Hindlimb muscle (tissue), 1 donor: Measurements from ENCODE around the gene ASIC3. TPM values are rescaled to one million over a fixed set of nuclear protein-coding genes. Genes with fewer than 3 reads are reported as not detected.
"Not testable (repeated sequence)": the region's sequence is repeated elsewhere in the genome, so short reads cannot be mapped to it uniquely, and the experiment has no call there.

Experiments used
- DNase-seq: peaks from one replicate; pipeline ENCODE4 v3.0.0-alpha.2; 2013
- polyA plus RNA-seq: library from polyadenylated mRNA; unstranded; fragments of 120-200 nt; gene quantifications from one replicate; pipeline ENCODE4 v1.2.1, GENCODE V29; 2013; ENCODE audit not compliant: insufficient read length

Gene ASIC3
- polyA plus RNA-seq, 1 donor: 4.2 TPM

DNA sequence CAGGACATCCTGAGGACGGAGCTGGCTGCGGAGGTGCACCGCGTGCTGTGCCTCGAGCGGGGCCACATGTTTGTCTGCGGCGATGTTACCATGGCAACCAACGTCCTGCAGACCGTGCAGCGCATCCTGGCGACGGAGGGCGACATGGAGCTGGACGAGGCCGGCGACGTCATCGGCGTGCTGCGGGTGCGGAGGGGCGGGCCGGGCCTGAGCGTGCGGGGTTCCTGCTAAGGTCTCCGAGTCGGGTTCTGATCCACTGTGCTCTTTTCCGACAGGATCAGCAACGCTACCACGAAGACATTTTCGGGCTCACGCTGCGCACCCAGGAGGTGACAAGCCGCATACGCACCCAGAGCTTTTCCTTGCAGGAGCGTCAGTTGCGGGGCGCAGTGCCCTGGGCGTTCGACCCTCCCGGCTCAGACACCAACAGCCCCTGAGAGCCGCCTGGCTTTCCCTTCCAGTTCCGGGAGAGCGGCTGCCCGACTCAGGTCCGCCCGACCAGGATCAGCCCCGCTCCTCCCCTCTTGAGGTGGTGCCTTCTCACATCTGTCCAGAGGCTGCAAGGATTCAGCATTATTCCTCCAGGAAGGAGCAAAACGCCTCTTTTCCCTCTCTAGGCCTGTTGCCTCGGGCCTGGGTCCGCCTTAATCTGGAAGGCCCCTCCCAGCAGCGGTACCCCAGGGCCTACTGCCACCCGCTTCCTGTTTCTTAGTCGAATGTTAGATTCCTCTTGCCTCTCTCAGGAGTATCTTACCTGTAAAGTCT lies 34.4 kb upstream of the ASIC3 start:
- DNase-seq: peak; percentile 82

- DNase-seq: no peak
Measured at GRCh38 chr7:151014950-151015349, 33.4 kb upstream of the ASIC3 start.

DNA sequence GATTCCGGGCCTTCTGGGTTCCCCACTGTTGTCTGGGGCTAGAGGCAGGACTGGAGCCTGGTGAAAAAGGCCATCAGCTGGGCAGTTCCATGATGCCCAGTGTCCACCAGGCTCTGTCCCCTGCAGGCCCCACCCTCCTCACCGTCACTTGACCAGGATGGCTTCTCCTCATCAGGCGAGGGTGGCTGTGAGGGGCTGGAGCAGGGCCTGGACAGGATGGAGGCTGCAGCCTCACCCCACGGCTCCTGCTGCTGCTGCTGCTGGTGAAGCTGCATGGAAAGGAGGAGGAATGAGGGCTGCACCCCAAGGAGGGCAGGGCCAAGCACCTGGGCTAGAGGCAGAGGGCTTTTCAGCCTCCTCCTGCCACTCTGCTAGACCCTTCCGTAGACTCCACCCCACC lies 32.4 kb upstream of the ASIC3 start:
- no peak for DNase-seq

DNA sequence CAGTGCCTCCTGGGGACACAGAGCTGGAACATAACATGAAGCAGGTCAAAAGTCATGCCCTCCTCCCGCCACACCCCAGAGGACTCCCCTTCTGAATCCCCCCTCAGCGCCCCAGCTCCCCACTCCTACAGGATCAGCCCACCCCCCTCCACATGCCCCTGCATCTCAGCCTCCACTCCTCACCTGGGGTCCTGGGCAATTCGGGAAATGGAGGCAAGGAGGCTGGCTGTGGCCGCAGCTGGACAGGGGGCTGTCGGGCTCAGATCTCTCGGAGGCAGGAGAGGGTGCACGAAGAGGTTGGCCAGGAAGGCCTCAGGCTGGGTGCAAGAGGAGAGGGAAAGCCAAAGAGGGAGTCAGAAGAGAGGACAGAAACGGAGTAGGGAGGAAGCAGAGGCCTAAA lies 31.8 kb upstream of the ASIC3 start:
- DNase-seq: no peak

- DNase-seq: no peak
Measured at GRCh38 chr7:151016942-151017341, 31.4 kb upstream of the ASIC3 start.

DNA sequence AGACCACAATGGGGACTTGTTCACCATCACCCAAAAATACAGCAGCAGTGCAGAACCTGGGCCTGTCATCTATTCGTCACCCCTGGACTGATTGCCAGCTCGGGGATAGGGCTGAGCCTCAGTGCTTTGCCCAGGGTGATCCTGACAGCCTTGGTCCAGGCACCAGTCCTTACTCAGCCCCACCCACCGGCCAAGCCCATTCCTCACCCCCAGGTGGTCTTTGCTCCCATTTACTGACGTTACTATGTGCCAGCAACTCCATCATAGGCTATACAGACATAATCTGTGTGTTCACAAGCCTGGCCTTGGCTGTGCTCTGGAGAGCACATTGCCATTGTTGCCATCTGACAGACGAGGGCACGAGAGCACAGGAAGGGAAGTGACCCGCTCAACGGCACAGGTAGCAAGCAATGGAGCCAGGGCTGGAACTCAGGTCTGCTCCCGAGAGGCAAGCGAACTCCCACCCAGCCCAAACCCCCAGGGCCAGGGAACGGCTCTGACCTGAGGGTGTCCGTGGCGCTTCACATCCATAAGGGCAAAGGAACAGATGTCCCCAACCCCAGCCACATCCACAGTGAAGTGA lies 30.9 kb upstream of the ASIC3 start:
- DNase-seq: no peak

- DNase-seq: peak; percentile 59
Measured at GRCh38 chr7:151017953-151018420, 30.3 kb upstream of the ASIC3 start.

- no peak for DNase-seq
Measured at GRCh38 chr7:151018421-151019129, 29.8 kb upstream of the ASIC3 start.

DNA sequence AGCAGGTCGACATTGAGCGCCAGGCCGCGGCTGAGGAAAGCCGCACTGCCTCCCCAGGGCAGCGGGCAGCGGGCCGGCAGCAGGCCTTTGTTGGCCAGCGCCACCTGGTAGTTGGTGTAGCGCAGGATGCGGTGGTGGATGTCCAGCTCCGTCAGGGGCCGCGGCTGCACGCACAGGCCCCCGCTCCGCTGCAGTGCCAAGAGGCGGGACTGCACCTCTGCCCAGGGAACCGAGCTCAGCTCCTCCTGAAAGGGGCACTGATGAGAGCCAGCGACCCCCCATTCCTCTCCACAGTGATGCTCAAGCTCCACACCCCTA lies 29.2 kb upstream of the ASIC3 start:
- DNase-seq: no peak

- no peak for DNase-seq
Measured at GRCh38 chr7:151020231-151020630, 28.1 kb upstream of the ASIC3 start.

DNA sequence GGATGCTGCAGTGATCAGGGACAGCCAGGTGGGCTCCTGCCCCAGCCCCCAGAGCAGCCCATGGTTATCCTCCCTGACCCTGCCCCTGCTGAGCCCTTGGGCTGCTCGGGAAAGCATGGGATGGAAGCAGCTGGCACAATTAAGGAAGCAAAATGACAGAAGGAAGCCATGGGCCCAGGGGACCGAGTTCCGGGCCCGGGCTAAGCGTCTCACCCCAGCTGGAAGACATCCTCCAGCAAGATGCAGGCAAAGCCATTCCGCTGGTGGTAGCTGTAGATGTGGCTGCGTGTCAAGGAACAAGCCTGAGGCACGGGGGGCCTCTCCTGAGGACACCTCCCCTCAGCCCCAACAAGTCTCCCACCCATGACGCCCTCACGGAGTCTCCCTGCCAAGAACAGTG lies 25.1 kb upstream of the ASIC3 start:
- no peak for DNase-seq

DNA sequence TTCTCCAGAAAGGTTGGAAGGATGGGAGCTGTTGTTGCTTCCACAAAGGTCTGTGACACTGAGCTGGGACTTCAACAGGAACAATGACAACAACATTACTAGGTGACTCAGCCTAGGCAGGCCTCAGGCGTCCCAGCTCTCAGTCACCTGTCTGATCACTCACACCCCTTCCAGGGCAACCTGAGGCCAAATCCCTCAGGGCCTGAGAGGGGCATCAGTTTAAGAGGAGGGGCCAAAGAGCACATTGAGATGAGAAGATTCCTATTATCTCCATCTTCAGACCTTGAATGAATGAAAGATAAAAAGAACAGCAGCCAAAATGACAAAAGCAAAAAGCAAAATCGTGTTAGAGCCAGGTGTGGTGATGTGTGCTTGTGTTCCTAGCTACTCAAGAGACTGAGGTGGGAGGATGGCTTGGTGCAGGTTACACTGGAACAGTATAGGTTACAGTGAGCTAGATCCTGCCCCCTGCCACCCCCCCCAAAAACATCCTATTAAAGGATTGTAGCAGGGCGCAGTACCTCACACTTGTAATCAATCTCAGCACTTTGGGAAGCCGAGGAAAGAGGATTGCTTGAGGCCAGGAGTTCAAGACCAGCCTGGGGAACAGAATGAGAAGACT lies 23.8 kb upstream of the ASIC3 start, which contains the start of gene ATG9B:
TSS of gene ATG9B (minus strand) at position 60 of the 622 bp plus-strand sequence. CDS start 71 bp downstream, outside the sequence.
- no peak for DNase-seq

DNA sequence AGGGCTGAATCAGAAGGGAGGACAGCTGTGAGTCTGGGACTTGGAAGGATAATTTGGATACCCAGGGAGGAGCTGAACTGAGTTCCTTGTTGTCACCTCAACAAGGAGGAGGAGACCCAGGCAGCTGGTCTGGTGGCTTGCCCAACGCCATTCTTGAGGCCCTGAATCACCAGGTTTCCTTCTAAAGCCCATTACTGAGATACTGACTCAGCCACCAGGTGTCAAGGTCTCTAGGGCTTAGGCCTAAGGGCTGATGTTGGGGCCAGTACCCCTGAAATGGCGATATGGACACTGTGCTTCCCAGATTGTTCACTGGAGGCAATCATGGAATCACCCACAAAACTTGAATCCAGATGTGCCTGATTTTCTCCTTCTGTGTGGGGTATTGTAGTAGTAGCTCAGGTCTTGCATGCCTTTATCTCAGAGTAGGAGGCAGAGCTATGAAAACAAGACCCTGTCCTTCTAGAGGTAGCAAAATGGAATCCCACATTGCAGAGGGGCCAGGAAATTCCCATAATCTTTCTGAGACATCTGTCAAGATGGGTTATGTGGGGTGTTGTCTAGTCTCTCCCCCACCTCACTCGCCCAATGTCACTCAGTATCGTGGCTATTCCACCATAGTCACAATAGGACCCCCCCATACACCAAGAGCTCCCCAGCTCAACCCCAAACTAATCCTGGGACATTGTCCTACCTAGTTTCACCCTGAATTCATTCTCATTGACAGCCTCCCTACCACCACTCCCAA lies 22.2 kb upstream of the ASIC3 start:
- DNase-seq: no peak

DNA sequence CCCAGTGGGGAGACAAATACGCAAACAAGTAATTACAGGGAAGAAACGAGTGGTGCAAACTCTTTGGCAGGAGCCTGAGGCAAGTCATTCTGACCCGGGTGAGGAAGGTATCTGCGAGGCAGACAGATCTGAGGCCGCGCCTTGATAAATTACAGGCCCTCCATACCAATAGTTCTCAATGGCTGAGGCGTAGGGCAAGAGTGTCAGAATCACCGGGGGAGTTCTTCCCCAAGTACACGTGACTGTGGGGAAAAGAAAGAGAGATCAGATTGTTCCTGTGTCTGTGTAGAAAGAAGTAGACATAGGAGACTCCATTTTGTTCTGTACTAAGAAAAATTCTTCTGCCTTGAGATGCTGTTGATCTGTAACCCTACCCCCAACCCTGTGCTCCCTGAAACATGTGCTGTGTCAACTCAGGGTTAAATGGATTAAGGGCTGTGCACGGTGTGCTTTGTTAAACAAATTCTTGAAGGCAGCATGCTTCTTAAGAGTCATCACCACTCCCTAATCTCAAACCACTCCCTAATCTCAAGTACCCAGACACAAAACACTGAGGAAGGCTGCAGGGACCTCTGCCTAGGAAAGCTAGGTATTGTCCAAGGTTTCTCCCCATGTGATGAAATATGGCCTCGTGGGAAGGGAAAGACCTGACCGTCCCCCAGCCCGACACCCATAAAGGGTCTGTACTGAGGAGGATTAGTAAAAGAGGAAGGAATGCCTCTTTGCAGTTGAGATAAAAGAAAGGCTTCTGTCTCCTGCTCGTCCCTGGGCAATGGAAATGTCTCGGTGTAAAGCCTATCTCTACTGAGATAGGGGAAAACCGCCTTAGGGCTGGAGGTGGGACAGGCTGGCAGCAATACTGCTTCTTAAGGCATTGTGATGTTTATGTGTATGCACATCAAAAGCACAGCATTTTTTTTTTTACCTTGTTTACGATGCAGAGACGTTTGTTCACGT lies 21.3 kb upstream of the ASIC3 start:
- not testable (repeated sequence) for DNase-seq

- not testable (repeated sequence) for DNase-seq
Measured at GRCh38 chr7:151027728-151028130, 20.6 kb upstream of the ASIC3 start.

- DNase-seq: peak; percentile 99
Measured at GRCh38 chr7:151028131-151028947, 20.0 kb upstream of the ASIC3 start, which contains the start of gene ABCB8. Gene ABCB8, plus strand, starts transcription at chr7:151028450. Its CDS starts 66 bp downstream, at chr7:151028516.

GRCh38 chr7:151028948-151029501 lies 19.3 kb upstream of the ASIC3 start:
- DNase-seq: no peak

DNA sequence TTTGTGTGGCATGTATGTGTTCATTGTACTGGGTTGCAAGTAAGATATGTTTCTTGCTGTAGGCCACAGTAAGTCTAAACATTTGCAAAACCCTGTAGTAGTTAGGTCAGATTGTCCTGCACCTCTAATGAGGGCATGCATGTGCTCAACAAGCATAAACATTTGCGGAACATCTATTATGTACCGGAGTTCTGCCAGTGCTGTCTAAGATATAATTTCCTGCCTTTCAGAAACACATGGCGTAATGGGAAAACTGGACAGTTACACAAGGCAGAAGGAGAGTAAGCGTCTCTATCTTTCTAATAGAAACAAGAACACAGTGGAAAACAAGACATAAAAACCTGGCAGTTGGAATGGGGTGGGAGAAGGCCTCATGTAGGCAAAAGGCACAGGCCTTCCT lies 17.3 kb upstream of the ASIC3 start:
- DNase-seq: no peak

DNA sequence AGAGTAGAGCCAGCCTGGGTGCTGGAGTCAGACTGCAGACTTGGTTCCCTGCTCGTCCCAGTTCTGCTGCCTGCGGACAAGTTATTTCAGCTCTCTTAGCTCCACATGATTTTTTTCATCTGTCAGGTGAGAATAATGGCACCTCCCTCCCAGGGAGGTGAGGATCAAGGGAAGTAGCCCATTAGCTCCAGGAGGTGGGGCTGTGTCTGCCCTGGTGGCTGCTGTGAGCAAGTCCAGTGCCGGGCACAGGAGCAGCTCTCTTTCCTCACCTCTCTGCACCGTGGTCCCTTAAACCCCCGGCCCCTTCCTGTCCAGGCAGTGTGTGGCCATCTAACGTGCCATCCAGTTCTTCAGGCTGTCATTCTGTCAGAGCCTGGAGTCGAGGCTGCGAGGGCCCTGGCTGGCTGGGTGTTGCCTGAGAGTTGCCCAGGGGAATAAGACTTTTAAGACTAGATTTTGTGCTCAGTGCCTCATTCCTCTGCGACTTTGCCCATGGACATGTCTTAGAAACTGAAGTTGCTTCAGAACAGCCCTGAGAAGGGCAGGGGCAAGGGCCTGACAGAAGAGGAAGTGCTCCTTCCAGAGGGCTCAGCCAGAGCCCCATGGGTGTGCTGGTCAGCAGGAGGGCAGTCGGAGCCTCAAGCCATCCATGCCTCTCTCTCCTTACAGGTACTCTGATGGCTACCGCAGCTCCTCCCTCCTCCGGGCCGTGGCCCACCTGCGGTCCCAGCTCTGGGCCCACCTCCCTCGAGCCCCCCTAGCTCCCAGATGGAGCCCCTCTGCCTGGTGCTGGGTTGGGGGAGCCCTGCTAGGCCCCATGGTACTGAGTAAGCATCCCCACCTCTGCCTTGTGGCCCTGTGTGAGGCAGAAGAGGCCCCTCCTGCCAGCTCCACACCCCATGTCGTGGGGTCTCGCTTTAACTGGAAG lies 15.1 kb upstream of the ASIC3 start:
- DNase-seq: no peak
